GM18519 (cell line): ENCODE data around the gene RPRML.
"Not testable (repeated sequence)": the region's sequence is repeated elsewhere in the genome, so short reads cannot be mapped to it uniquely, and the experiment has no call there.

Source experiments
- ATAC-seq: cut with Tn5 transposase; IDR thresholded peaks from one replicate; pipeline ENCODE4 v1.9.1; 2021; ENCODE audit warnings: mild to moderate bottlenecking, moderate library complexity; ENCODE audit not compliant: unreplicated experiment, low FRiP score

Gene RPRML

GRCh38 chr17:46979147-46979863 lies at the start of gene RPRML:
TSS of gene RPRML (minus strand) at chr17:46979253. CDS start at chr17:46979007, 246 bp downstream.
- ATAC-seq = no peak

- not testable (repeated sequence) for ATAC-seq
Measured at GRCh38 chr17:47016966-47017365, 37.9 kb upstream of the RPRML start.

GRCh38 chr17:47013341-47013740 lies 34.3 kb upstream of the RPRML start:
- ATAC-seq = no peak

- ATAC-seq = no peak
Measured at GRCh38 chr17:47012457-47012856, 33.4 kb upstream of the RPRML start.

- no peak for ATAC-seq
Measured at GRCh38 chr17:47009759-47010594, 30.9 kb upstream of the RPRML start.

GRCh38 chr17:47004906-47005305 lies 25.9 kb upstream of the RPRML start:
- no peak for ATAC-seq

- ATAC-seq = not testable (repeated sequence)
Measured at GRCh38 chr17:47003864-47004263, 24.8 kb upstream of the RPRML start.

- ATAC-seq = no peak
Measured at GRCh38 chr17:46995841-46996571, 17.0 kb upstream of the RPRML start.

- no peak for ATAC-seq
Measured at GRCh38 chr17:46994993-46995392, 15.9 kb upstream of the RPRML start.

GRCh38 chr17:46991617-46992016 lies 12.6 kb upstream of the RPRML start:
- ATAC-seq = no peak

GRCh38 chr17:46989637-46990431 lies 10.8 kb upstream of the RPRML start:
- no peak for ATAC-seq

GRCh38 chr17:46987927-46988326 lies 8.9 kb upstream of the RPRML start:
- not testable (repeated sequence) for ATAC-seq

GRCh38 chr17:46986366-46986765 lies 7.3 kb upstream of the RPRML start:
- ATAC-seq = no peak

GRCh38 chr17:46984892-46985291 lies 5.8 kb upstream of the RPRML start:
- no peak for ATAC-seq

GRCh38 chr17:46984341-46984740 lies 5.3 kb upstream of the RPRML start:
- no peak for ATAC-seq

- no peak for ATAC-seq
Measured at GRCh38 chr17:46983782-46984181, 4.7 kb upstream of the RPRML start.

GRCh38 chr17:46982577-46982976 lies 3.5 kb upstream of the RPRML start:
- ATAC-seq = no peak

GRCh38 chr17:46978489-46979146 lies 435 bp downstream of the RPRML start:
- ATAC-seq = no peak

- no peak for ATAC-seq
Measured at GRCh38 chr17:46977750-46978488, 1.1 kb downstream of the RPRML start.
